Neural cell (in vitro differentiated cells): ENCODE measurements around the gene OXER1.

ENCODE experiments used
- EP300 ChIP-seq: fragments of 450-650 bp; conservative IDR thresholded peaks from 2 replicates; pipeline ENCODE4 v1.6.1; 2014; ENCODE audit warnings: antibody characterized with exemption, mild to moderate bottlenecking, moderate library complexity; ENCODE audit not compliant: poor library complexity, severe bottlenecking
- EZH2 ChIP-seq: fragments of 200-600, 300-800 bp; shearing (Covaris generic), sonication (generic); IDR thresholded peaks from 2 replicates; pipeline ENCODE4 v1.6.1; 2014; ENCODE audit warnings: antibody characterized with exemption, low read length, borderline replicate concordance, mild to moderate bottlenecking; ENCODE audit not compliant: insufficient read depth, poor library complexity, severe bottlenecking
- MXI1 ChIP-seq: fragments of 450-650 bp; conservative IDR thresholded peaks from 2 replicates; pipeline ENCODE4 v1.6.1; 2014; ENCODE audit warnings: antibody characterized with exemption, mild to moderate bottlenecking; ENCODE audit not compliant: poor library complexity, severe bottlenecking
- POLR2AphosphoS5 ChIP-seq: IDR thresholded peaks from 2 replicates; pipeline ENCODE4 v1.6.1; 2012
- RAD21 ChIP-seq: fragments of 450-650 bp; conservative IDR thresholded peaks from 2 replicates; pipeline ENCODE4 v1.6.1; 2014; ENCODE audit warnings: antibody characterized with exemption, mild to moderate bottlenecking, moderate library complexity
- TAF1 ChIP-seq: IDR thresholded peaks from 2 replicates; pipeline ENCODE4 v1.6.1; 2012; ENCODE audit warnings: low read depth
- TF ChIP-seq, protein P1 (sequence below): fragments of 450-650 bp; IDR thresholded peaks from 2 replicates; pipeline ENCODE4 v1.5.1; 2014; ENCODE audit warnings: antibody characterized with exemption, mild to moderate bottlenecking, moderate library complexity; ENCODE audit not compliant: poor library complexity, severe bottlenecking

DNA sequence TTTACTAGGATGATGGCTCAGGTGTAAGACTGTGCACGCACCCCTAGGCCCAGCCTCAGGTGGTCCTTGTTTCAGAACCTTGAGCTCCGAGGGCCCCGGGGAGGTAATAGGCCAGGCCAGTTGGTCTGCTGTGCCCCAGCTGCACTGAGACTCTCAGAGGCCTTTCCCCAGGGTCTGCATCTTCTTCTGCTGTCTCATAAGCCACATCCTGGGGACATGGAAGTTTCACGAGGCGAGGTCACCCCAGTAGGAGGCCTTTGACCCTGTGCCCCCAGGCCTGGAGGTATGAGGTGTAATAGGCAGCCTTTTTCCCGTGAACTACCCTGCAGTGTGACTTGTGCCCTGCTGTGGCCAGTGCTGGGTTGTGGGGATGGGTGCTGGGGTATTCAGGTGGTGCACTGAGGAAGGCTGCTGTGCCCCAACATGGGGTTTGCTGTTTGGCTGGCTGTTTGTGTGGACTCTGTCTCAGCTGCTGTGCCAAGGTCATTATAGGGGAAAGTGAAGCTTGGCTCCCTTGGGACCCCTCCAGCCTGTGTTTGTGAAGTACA is 6.9 kb downstream of the OXER1 start:
- TF ChIP-seq, protein P1, sequence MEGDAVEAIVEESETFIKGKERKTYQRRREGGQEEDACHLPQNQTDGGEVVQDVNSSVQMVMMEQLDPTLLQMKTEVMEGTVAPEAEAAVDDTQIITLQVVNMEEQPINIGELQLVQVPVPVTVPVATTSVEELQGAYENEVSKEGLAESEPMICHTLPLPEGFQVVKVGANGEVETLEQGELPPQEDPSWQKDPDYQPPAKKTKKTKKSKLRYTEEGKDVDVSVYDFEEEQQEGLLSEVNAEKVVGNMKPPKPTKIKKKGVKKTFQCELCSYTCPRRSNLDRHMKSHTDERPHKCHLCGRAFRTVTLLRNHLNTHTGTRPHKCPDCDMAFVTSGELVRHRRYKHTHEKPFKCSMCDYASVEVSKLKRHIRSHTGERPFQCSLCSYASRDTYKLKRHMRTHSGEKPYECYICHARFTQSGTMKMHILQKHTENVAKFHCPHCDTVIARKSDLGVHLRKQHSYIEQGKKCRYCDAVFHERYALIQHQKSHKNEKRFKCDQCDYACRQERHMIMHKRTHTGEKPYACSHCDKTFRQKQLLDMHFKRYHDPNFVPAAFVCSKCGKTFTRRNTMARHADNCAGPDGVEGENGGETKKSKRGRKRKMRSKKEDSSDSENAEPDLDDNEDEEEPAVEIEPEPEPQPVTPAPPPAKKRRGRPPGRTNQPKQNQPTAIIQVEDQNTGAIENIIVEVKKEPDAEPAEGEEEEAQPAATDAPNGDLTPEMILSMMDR = no peak
- TF ChIP-seq POLR2AphosphoS5 (no peak), MXI1 (no peak), RAD21 (no peak), EP300 (no peak), EZH2 (no peak), TAF1 (no peak)
